ENCODE data around the gene GP1BA.
A peak's percentile ranks its signal among the peaks of the same experiment; 100 is the strongest.
"Not testable (repeated sequence)": the region's sequence is repeated elsewhere in the genome, so short reads cannot be mapped to it uniquely, and the experiment has no call there.

Gene GP1BA

GRCh38 chr17:4901108-4901647 is 30.9 kb upstream of the GP1BA start:
- FAIRE-seq (no peak), DNase-seq (ENCODE audit: insufficient read length, low spot score) (no peak)

DNA sequence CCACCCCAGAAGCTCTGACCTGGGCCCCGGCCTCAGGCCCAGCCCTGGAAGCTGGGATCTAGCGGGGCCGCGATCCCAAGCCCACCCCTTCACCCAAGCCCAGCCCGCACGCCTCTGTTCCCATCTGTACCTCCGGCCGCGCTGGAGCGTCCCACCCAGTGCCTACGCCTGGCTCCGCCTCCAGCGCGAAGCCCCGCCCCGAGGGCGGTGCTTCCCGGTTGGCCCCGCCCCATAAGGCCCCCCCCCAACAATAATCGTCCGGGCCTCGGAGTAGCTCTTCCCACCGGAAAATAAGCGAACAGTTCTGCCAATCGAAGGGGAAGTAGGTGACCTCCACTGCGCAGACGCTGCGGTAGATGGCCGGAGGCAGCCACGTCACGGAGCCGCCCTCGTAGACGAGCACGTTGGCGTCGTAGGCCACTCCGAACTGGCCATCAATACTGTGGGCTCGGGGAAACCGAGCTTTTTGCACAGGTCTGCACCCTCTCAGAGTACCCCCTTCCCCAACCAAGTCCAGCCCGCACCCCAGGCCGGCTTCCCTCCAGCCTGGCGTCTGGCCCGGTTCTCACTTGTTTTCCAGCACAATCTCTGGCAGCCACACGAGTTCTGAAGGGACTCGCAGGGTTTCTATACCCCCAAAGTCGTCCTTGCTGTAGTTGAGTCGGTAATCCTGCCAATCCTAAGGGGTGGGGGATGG is 30.3 kb upstream of the GP1BA start:
- DNase-seq (ENCODE audit: insufficient read length, low spot score): no peak
- FAIRE-seq: no peak

GRCh38 chr17:4902540-4902939 is 29.5 kb upstream of the GP1BA start:
- no peak for FAIRE-seq
- DNase-seq (ENCODE audit: insufficient read length, low spot score): no peak

DNA sequence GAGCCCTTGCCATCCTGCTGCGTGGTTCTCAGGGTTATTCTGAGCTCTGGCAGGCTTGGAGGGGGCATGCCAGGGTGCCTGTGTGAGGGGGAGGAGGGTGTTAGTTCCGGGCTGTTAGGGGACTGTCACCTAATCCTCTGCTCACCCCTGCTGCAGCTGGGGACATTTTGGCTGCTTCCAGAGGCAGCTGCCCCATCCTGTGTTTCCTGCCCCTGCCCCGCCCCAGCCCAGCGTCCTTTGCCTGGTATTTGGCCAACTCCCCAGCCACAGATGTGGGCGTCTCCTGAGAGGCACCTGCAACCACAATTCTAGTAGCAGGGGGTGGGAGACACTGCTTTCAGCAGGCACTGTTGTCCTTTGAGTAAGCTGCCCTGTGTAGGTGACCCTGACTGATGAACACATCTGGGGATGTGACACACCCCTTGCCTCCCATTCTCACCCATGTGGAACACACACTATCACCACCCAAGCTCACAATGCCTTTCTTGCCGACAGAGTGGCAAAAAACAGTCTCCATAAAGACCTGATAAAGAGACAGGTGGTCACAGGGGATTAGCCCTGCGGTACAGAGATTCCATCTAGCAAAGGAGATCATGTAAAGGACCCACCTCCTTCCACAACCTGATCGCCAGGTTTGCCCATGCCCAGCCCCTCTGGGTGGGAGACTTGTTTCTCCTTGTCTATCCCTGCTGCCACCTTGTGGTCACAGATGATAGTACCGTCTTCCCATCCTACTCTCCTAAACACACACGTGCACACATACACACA is 28.8 kb upstream of the GP1BA start, which contains the start of gene CHRNE:
Gene CHRNE (minus strand): TSS at position 48 of the 768 bp plus-strand sequence. CDS start 35 bp downstream, at position 13.
- FAIRE-seq: peak; percentile 95
- DNase-seq (ENCODE audit: insufficient read length, low spot score): no peak

- DNase-seq (ENCODE audit: insufficient read length, low spot score); FAIRE-seq: not testable (repeated sequence)
Observed at GRCh38 chr17:4906642-4907041, 25.4 kb upstream of the GP1BA start.

DNA sequence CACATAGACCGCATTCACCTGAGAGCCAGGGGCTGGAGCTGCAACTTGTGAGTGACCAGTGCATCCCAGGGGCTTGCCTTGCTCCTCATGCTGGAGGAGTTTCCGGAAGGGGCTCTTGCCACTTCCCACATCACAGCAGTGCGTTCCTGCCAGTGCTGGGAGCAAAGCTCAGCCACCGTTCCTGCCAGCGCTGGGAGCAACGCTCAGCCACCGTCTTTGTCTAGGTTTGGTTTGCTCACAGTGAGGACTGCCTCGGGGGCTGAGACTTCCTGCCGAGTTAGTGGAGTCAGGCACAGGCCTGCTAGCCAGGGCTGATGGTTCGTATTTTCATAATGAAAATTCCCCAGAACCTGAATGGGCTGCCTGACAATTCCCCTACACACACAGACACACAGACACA is 23.8 kb upstream of the GP1BA start:
- no peak for FAIRE-seq

DNA sequence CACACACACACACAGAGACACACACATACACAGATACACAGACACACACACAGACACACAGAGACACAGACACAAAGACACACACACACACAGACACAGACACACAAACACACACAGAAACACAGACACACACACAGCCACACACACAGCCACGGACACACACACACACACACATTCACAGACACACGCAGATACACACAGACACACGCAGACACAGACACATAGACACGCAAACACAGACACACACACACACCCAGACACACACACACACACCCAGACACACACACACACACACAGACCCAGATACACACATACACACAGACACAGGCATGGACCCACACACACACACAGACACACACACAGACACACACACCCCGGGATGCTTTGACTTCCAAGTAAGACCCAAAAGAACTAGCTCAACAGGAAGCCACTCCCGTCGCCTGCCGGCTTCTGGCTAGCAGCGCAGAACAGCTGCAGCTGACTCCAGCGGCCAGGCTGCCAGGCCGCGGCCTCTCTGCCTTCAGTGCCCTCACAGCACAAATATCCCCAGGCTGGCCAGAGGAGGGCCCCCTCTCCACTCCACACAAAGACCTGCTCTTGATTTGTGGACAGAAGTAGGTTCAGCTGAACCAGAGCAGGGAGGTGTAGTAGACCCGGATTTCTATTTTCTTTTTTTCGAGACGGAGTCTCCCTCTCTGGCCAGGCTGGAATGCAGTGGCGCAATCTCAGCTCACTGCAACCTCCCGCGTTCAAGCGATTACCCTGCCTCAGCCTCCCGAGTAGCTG is 23.2 kb upstream of the GP1BA start:
- FAIRE-seq (peak; percentile 83), DNase-seq (ENCODE audit: insufficient read length, low spot score) (peak; percentile 75)

More for the DNA sequence above, 23.8 kb upstream of the GP1BA start:
- DNase-seq (ENCODE audit: insufficient read length, low spot score): no peak

- no peak for FAIRE-seq
- no peak for DNase-seq (ENCODE audit: insufficient read length, low spot score)
Observed at GRCh38 chr17:4913994-4914393, 18.1 kb upstream of the GP1BA start.

- not testable (repeated sequence) for FAIRE-seq; DNase-seq (ENCODE audit: insufficient read length, low spot score)
Observed at GRCh38 chr17:4914551-4914950, 17.5 kb upstream of the GP1BA start.

- DNase-seq (ENCODE audit: insufficient read length, low spot score) (no peak), FAIRE-seq (no peak)
Observed at GRCh38 chr17:4919511-4920047, 12.5 kb upstream of the GP1BA start.

DNA sequence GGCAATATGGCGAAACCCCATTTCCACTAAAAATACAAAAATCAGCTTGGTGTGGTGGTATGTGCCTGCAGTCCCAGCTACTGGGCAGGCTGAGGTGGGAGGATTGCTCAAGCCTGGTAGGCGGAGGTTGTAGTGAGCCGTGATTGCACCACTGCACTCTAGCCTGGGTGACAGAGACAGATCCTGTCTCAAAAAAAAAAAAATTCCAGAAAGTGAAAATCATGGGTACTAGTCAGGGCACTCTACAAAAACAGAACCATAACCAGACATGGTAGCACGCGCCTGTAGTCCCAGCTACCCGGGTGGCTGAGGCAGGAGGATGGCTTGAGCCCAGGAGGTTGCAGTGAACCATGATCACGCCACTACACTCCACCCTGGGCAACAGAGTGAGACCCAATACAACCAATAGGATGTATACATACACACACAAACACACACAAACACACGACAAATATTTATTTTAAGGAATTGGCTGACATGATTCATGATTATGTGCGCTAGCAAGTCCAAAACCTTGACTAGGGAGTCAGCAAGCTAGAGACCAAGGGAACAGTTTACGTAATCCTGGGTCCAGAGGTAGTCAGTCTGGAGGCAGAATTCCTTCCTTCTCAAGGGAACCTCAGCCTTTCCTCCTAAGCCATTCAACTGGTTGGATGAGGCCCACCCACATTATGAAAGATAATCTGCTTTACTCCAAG is 11.6 kb upstream of the GP1BA start:
- DNase-seq (ENCODE audit: insufficient read length, low spot score) (no peak), FAIRE-seq (no peak)

DNA sequence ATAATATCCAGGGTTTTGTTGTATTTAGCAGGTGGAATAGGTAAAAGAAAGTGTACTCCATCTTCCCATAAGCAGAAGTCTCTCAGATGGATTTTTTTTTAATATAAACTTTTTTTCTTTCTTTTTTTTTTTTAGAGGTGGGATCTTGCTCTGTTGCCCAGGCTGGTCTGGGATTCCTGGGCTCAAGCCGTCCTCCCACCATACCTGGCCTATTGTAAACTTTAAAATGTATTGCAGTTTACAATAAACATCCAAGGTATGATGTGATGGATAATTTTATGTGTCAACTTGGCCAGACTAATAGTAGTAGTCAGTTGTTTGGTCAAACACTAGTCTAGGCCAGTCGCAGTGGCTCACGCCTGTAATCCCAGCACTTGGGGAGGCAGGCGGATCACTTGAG is 10.8 kb upstream of the GP1BA start:
- no peak for FAIRE-seq

GRCh38 chr17:4926577-4927335 is 5.3 kb upstream of the GP1BA start:
- not testable (repeated sequence) for DNase-seq (ENCODE audit: insufficient read length, low spot score); FAIRE-seq

More for the DNA sequence above, 10.8 kb upstream of the GP1BA start:
- no peak for DNase-seq (ENCODE audit: insufficient read length, low spot score)

DNA sequence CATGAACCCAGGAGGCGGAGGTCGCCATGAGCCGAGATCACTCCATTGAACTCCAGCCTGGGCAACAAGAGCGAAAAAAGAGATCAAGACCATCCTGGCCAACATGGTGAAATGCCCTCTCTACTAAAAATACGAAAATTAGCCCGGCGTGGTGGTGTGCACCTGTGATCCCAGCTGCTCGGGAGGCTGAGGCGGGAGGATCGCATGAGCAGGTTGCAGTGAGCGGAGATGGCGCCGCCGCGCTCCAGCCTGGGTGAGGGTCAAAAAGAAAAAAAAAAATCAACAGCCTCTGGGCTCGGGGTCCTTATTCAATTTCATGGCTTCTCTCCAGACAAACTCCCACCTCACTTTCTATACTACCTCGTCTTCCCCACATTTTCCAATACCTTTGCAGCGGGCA is 3.2 kb upstream of the GP1BA start:
- FAIRE-seq (no peak), DNase-seq (ENCODE audit: insufficient read length, low spot score) (no peak)

GRCh38 chr17:4932756-4933155 is 679 bp downstream of the GP1BA start:
- DNase-seq (ENCODE audit: insufficient read length, low spot score) (no peak), FAIRE-seq (no peak)

DNA sequence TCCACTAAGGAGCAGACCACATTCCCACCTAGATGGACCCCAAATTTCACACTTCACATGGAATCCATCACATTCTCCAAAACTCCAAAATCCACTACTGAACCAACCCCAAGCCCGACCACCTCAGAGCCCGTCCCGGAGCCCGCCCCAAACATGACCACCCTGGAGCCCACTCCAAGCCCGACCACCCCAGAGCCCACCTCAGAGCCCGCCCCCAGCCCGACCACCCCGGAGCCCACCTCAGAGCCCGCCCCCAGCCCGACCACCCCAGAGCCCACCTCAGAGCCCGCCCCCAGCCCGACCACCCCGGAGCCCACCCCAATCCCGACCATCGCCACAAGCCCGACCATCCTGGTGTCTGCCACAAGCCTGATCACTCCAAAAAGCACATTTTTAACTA is 1.6 kb downstream of the GP1BA start:
- FAIRE-seq: no peak
- DNase-seq (ENCODE audit: insufficient read length, low spot score): no peak

- DNase-seq (ENCODE audit: insufficient read length, low spot score): peak; percentile 46
- peak; percentile 65 for FAIRE-seq
Observed at GRCh38 chr17:4934173-4934979, 2.3 kb downstream of the GP1BA start.

GRCh38 chr17:4935650-4936049 is 3.6 kb downstream of the GP1BA start:
- no peak for FAIRE-seq
- DNase-seq (ENCODE audit: insufficient read length, low spot score): no peak

All from GM19239 (cell line).